HCT116 (cell line): ENCODE data around the gene EIF3A. TPM values are rescaled to one million over a fixed set of nuclear protein-coding genes. Genes with fewer than 3 reads are reported as not detected.
"Not testable (repeated sequence)": the region's sequence is repeated elsewhere in the genome, so short reads cannot be mapped to it uniquely, and the experiment has no call there.

Experiments used
- ATAC-seq: fragments of 200-7000 bp; cut with Tn5 transposase; 2 replicates; pipeline ENCODE4 v1.9.1; 2020; ENCODE audit warnings: mild to moderate bottlenecking, moderate library complexity
- BruUV-seq: library from RNA; stranded (reverse); fragments of 400-500 nt; replicated peaks from 2 replicates; lab custom pipeline; 2021; lab: Mats Ljungman, UMichigan
- CTCF ChIA-PET: fragments of 300-600 bp; sonication (Branson Sonifier 250); formaldehyde crosslinking; loops from one replicate; lab custom pipeline; 2021; ENCODE audit warnings: antibody characterized with exemption; lab: Charles Lee
- POLR2A ChIA-PET: fragments of 300-600, 350-600 bp; sonication (Branson Sonifier 250); formaldehyde crosslinking; loops from one replicate; lab custom pipeline; 2021; ENCODE audit warnings: antibody characterized with exemption; lab: Charles Lee
- RAD21 ChIA-PET, 2 experiments: fragments of 300-600 bp; sonication (Branson Sonifier 250); formaldehyde crosslinking; loops; one replicate each; lab custom pipeline; 2023; ENCODE audit warnings: low total read pairs in 2 of 2; ENCODE audit not compliant: uncharacterized antibody in 2 of 2, unreplicated experiment in 2 of 2, low non-redundant PET in 1 of 2; lab: Charles Lee
- DNase-seq: peaks from one replicate; pipeline ENCODE4 v3.0.0-alpha.2; 2010; ENCODE audit warnings: low read depth, low spot score
- H2AFZ ChIP-seq: fragments of 200-600 bp; shearing (Covaris generic), sonication (generic); 2 replicates; pipeline ENCODE4 v1.6.1; 2017; ENCODE audit warnings: low read depth, mixed run types, mixed read lengths, antibody characterized with exemption, low read length; ENCODE audit not compliant: poor library complexity, severe bottlenecking
- H3K27ac ChIP-seq: 2 replicates; pipeline ENCODE4 v1.5.1; 2012; ENCODE audit warnings: low read depth, low read length
- H3K27me3 ChIP-seq: fragments of 200-600 bp; sonication (generic); 2 replicates; pipeline ENCODE4 v1.6.1; 2016; ENCODE audit warnings: mixed run types, low read length, mixed read lengths; ENCODE audit not compliant: insufficient read depth
- H3K36me3 ChIP-seq, 2 experiments: fragments of 200-500 bp in 1 of 2; fragments of 200-600 bp in 1 of 2; sonication (Bioruptor generic) in 1 of 2; sonication (generic) in 1 of 2; 2 replicates each; pipeline versions ENCODE4 v1.5.1 to v1.6.1; 2014 to 2016; ENCODE audit warnings: low read length in 2 of 2, inconsistent platforms in 1 of 2, mixed read lengths in 1 of 2, mixed run types in 1 of 2; ENCODE audit not compliant: insufficient read depth in 2 of 2, control insufficient read depth in 1 of 2
- H3K4me1 ChIP-seq, 2 experiments: fragments of 200-600 bp in 1 of 2; sonication (generic) in 1 of 2; 2 replicates each; pipeline versions ENCODE4 v1.5.1 to v1.6.1; 2012 to 2017; ENCODE audit warnings: low read length in 2 of 2, inconsistent platforms in 1 of 2, mild to moderate bottlenecking in 1 of 2, mixed read lengths in 1 of 2, mixed run types in 1 of 2, moderate library complexity in 1 of 2; ENCODE audit not compliant: insufficient read depth in 2 of 2, control insufficient read depth in 1 of 2
- H3K4me2 ChIP-seq: fragments of 200-600 bp; sonication (generic); 2 replicates; pipeline ENCODE4 v1.6.1; 2017; ENCODE audit warnings: mixed run types, low read length, mixed read lengths
- H3K4me3 ChIP-seq, 2 experiments: fragments of 200-600 bp in 1 of 2; sonication (generic) in 1 of 2; replicated peaks in 1 of 2; 2 replicates each; pipeline ENCODE4 v1.5.1; 2011 to 2016; ENCODE audit warnings: low read length in 2 of 2, control low read depth in 1 of 2, low read depth in 1 of 2, mild to moderate bottlenecking in 1 of 2, mixed read lengths in 1 of 2, mixed run types in 1 of 2
- H3K79me2 ChIP-seq: fragments of 200-600 bp; sonication (generic); 2 replicates; pipeline ENCODE4 v1.6.1; 2017; ENCODE audit warnings: mild to moderate bottlenecking, mixed run types, low read length, moderate library complexity, mixed read lengths; ENCODE audit not compliant: insufficient read depth
- H3K9ac ChIP-seq: fragments of 200-600 bp; sonication (generic); 2 replicates; pipeline ENCODE4 v1.6.1; 2016; ENCODE audit warnings: low read length, mixed read lengths
- H3K9me2 ChIP-seq: fragments of 200-600 bp; sonication (generic), shearing (Covaris generic); 2 replicates; pipeline ENCODE4 v1.6.1; 2017; ENCODE audit warnings: mixed run types, mild to moderate bottlenecking, moderate library complexity; ENCODE audit not compliant: insufficient read depth
- H3K9me3 ChIP-seq, 2 experiments: fragments of 200-500 bp in 1 of 2; fragments of 200-600 bp in 1 of 2; sonication (Bioruptor generic) in 1 of 2; sonication (generic) in 1 of 2; 2 replicates each; pipeline ENCODE4 v1.6.1; 2014 to 2017; ENCODE audit warnings: low read length in 2 of 2, mixed read lengths in 2 of 2, inconsistent platforms in 1 of 2, low read depth in 1 of 2, mild to moderate bottlenecking in 1 of 2, mixed run types in 1 of 2, moderate library complexity in 1 of 2; ENCODE audit not compliant: control insufficient read depth in 1 of 2, insufficient read depth in 1 of 2
- H4K20me1 ChIP-seq: fragments of 200-600 bp; sonication (generic), shearing (Covaris generic); 2 replicates; pipeline ENCODE4 v1.6.1; 2017; ENCODE audit warnings: mixed run types, mild to moderate bottlenecking, moderate library complexity; ENCODE audit not compliant: insufficient read depth
- ATF3 ChIP-seq: IDR thresholded peaks from 2 replicates; pipeline ENCODE4 v1.6.1; 2012
- CEBPB ChIP-seq: IDR thresholded peaks from 2 replicates; pipeline ENCODE4 v1.6.1; 2012; ENCODE audit warnings: low read depth
- EGR1 ChIP-seq: IDR thresholded peaks from 2 replicates; pipeline ENCODE4 v1.6.1; 2012; ENCODE audit warnings: low read depth
- ELF1 ChIP-seq: IDR thresholded peaks from 2 replicates; pipeline ENCODE4 v1.6.1; 2012; ENCODE audit warnings: low read depth, borderline replicate concordance
- EZH2 ChIP-seq: fragments of 200-600 bp; sonication (generic); IDR thresholded peaks from 2 replicates; pipeline ENCODE4 v1.6.1; 2017; ENCODE audit warnings: antibody characterized with exemption, mixed run types
- EZH2phosphoT487 ChIP-seq: fragments of 200-600 bp; IDR thresholded peaks from 2 replicates; pipeline ENCODE4 v1.6.1; 2018; ENCODE audit warnings: antibody characterized with exemption, borderline replicate concordance
- FOSL1 ChIP-seq: IDR thresholded peaks from 2 replicates; pipeline ENCODE4 v1.6.1; 2012; ENCODE audit warnings: low read depth
- JUND ChIP-seq: IDR thresholded peaks from 2 replicates; pipeline ENCODE4 v1.6.1; 2012
- MAX ChIP-seq: IDR thresholded peaks from 2 replicates; pipeline ENCODE4 v1.6.1; 2012
- POLR2A ChIP-seq: IDR thresholded peaks from 2 replicates; pipeline ENCODE4 v1.7.0; 2011; ENCODE audit warnings: borderline replicate concordance; ENCODE audit not compliant: insufficient read depth, insufficient read length; ENCODE audit errors: extremely low read depth
- POLR2AphosphoS5 ChIP-seq: IDR thresholded peaks from 2 replicates; pipeline ENCODE4 v1.6.1; 2011; ENCODE audit warnings: mild to moderate bottlenecking, low read depth, low read length, moderate library complexity
- RAD21 ChIP-seq: IDR thresholded peaks from 2 replicates; pipeline ENCODE4 v1.6.1; 2012; ENCODE audit warnings: low read depth, mild to moderate bottlenecking
- REST ChIP-seq: IDR thresholded peaks from 2 replicates; pipeline ENCODE4 v1.6.1; 2012; ENCODE audit warnings: low read depth
- SP1 ChIP-seq: IDR thresholded peaks from 2 replicates; pipeline ENCODE4 v1.6.1; 2012; ENCODE audit warnings: low read depth
- SRF ChIP-seq: IDR thresholded peaks from 2 replicates; pipeline ENCODE4 v1.6.1; 2012; ENCODE audit warnings: low read depth
- TCF7L2 ChIP-seq: IDR thresholded peaks from 2 replicates; pipeline ENCODE4 v1.7.0; 2011; ENCODE audit warnings: borderline replicate concordance, inconsistent platforms; ENCODE audit not compliant: insufficient read depth, insufficient read length; ENCODE audit errors: extremely low read depth
- YY1 ChIP-seq: IDR thresholded peaks from 2 replicates; pipeline ENCODE4 v1.6.1; 2011; ENCODE audit warnings: low read length, low read depth, moderate library complexity, mild to moderate bottlenecking; ENCODE audit not compliant: insufficient replicate concordance; ENCODE audit errors: extremely low read depth
- ZBTB33 ChIP-seq: IDR thresholded peaks from 2 replicates; pipeline ENCODE4 v1.6.1; 2011; ENCODE audit warnings: mild to moderate bottlenecking, low read length, moderate library complexity; ENCODE audit not compliant: insufficient replicate concordance; ENCODE audit errors: extremely low read depth
- ZFX ChIP-seq: fragments of 450-650 bp; IDR thresholded peaks from 2 replicates; pipeline ENCODE4 v1.6.1; 2017
- intact Hi-C: fragments of 100-400 bp; cut with micrococcal nuclease; formaldehyde crosslinking; loops from 2 replicates; pipeline ENCODE4 v1.10.0; 2022
- total RNA-seq: library from RNA; stranded (reverse); gene quantifications from one replicate; pipeline ENCODE4 v1.2.1, GENCODE V29; 2021; ENCODE audit not compliant: unreplicated experiment

The EIF3A gene
- total RNA-seq, 1 experiment from 2014 or later: 271 TPM

- H3K27me3 ChIP-seq: no peaks in the 10 kb centered on the region
- H3K36me3 ChIP-seq: peaks cover 16 to 26% of the 10 kb centered on the region in 2 experiments; a peak in 3 of 4 replicates
- no TSS peak for BruUV-seq
- H3K9me3 ChIP-seq: no peaks in the 10 kb centered on the region
- ChIA-PET POLR2A (no interaction called here), CTCF (no interaction called here), RAD21 (no interaction called here)
- no peak overlapping the region for H3K4me2 ChIP-seq
- H3K27ac ChIP-seq: no peak overlapping the region
- no peak overlapping the region for H3K9ac ChIP-seq
- H3K9me2 ChIP-seq: no peaks in the 10 kb centered on the region
- ATAC-seq (no peak), DNase-seq (no peak)
- intact Hi-C loops: no loop called here
- no peaks in the 10 kb centered on the region for H4K20me1 ChIP-seq
- TF ChIP-seq YY1: no peak
- no peak for TF ChIP-seq EZH2
- TF ChIP-seq REST: no peak
- no peak for TF ChIP-seq JUND
- TF ChIP-seq ATF3: no peak
- TF ChIP-seq SP1: no peak
- TF ChIP-seq EZH2phosphoT487: no peak
- no peak for TF ChIP-seq MAX
- no peak for TF ChIP-seq POLR2A
- TF ChIP-seq ELF1: no peak
- no peak for TF ChIP-seq FOSL1
- TF ChIP-seq CEBPB: no peak
- TF ChIP-seq ZBTB33: no peak
- TF ChIP-seq RAD21: no peak
- TF ChIP-seq EGR1: no peak
- TF ChIP-seq TCF7L2: no peak
- TF ChIP-seq SRF: no peak
- TF ChIP-seq ZFX: no peak
- TF ChIP-seq POLR2AphosphoS5: no peak
- no peak overlapping the region for H2AFZ ChIP-seq
- no peaks in the 10 kb centered on the region for H3K4me1 ChIP-seq
- H3K4me3 ChIP-seq: no peak overlapping the region
- H3K79me2 ChIP-seq: no peaks in the 10 kb centered on the region
These were observed 31.4 kb upstream of the EIF3A start for GRCh38 chr10:119112056-119112455.

- DNase-seq, intact Hi-C loops, H3K27me3 ChIP-seq, CTCF ChIA-PET, H3K9me3 ChIP-seq, H3K9me2 ChIP-seq, RAD21 ChIA-PET, H3K27ac ChIP-seq, H3K4me2 ChIP-seq, H3K9ac ChIP-seq, ATAC-seq, H4K20me1 ChIP-seq, H2AFZ ChIP-seq, H3K4me3 ChIP-seq: not testable (repeated sequence)
- POLR2A ChIA-PET: interaction anchor here (1.0 kb wide), 1 partner anchor 31 kb away, joined by 3 read pairs; no protein-coding TSS in a partner anchor
- Histone ChIP-seq H3K79me2 (peaks cover 12% of the 10 kb centered on the region), H3K4me1 (peaks cover 4 to 14% of the 10 kb centered on the region in 2 experiments), H3K36me3 (peaks cover 6 to 13% of the 10 kb centered on the region in 2 experiments; a peak in 2 of 4 replicates)
- TSS peak; percentile 11 for BruUV-seq
These were observed 27.2 kb upstream of the EIF3A start for GRCh38 chr10:119107771-119108170.
